Activated naive CD4-positive, alpha-beta T cell treated with anti-CD3 and anti-CD28 coated beads for 36 hours (primary cell): Measurements from ENCODE around the gene CLDN14. TPM values are rescaled to one million over a fixed set of nuclear protein-coding genes. Genes with fewer than 3 reads are reported as not detected.

ENCODE experiments used
- CTCF ChIA-PET: fragments of 350-600 bp; sonication (Branson Sonifier 250); formaldehyde crosslinking; loops from one replicate; lab custom pipeline; 2021; ENCODE audit warnings: antibody characterized with exemption; lab: Charles Lee
- DNase-seq: peaks from one replicate; pipeline ENCODE4 v3.0.0-alpha.2; 2020
- H3K27ac Mint-ChIP-seq: one replicate; pipeline ENCODE4 v1.8.0; 2021; ENCODE audit warnings: mild to moderate bottlenecking, mixed read lengths
- H3K27me3 Mint-ChIP-seq: one replicate; pipeline ENCODE4 v1.8.0; 2021; ENCODE audit warnings: low read depth, mixed read lengths
- H3K36me3 Mint-ChIP-seq: one replicate; pipeline ENCODE4 v1.8.0; 2021; ENCODE audit warnings: low read depth, mixed read lengths
- H3K4me1 Mint-ChIP-seq: one replicate; pipeline ENCODE4 v1.8.0; 2021; ENCODE audit warnings: low read depth, mixed read lengths
- H3K4me3 Mint-ChIP-seq: one replicate; pipeline ENCODE4 v1.8.0; 2021; ENCODE audit warnings: mild to moderate bottlenecking, moderate library complexity, mixed read lengths
- H3K9me3 Mint-ChIP-seq: one replicate; pipeline ENCODE4 v1.8.0; 2021; ENCODE audit warnings: mixed read lengths
- intact Hi-C: fragments of 100-400 bp; cut with micrococcal nuclease; formaldehyde crosslinking; loops from one replicate; pipeline ENCODE4 v1.15.1; 2023
- total RNA-seq, 2 experiments: library from RNA; stranded (reverse); gene quantifications; one replicate each; pipeline ENCODE4 v1.2.3, GENCODE V29; 2021

Gene CLDN14, protein sequence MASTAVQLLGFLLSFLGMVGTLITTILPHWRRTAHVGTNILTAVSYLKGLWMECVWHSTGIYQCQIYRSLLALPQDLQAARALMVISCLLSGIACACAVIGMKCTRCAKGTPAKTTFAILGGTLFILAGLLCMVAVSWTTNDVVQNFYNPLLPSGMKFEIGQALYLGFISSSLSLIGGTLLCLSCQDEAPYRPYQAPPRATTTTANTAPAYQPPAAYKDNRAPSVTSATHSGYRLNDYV
- not detected for total RNA-seq

DNA sequence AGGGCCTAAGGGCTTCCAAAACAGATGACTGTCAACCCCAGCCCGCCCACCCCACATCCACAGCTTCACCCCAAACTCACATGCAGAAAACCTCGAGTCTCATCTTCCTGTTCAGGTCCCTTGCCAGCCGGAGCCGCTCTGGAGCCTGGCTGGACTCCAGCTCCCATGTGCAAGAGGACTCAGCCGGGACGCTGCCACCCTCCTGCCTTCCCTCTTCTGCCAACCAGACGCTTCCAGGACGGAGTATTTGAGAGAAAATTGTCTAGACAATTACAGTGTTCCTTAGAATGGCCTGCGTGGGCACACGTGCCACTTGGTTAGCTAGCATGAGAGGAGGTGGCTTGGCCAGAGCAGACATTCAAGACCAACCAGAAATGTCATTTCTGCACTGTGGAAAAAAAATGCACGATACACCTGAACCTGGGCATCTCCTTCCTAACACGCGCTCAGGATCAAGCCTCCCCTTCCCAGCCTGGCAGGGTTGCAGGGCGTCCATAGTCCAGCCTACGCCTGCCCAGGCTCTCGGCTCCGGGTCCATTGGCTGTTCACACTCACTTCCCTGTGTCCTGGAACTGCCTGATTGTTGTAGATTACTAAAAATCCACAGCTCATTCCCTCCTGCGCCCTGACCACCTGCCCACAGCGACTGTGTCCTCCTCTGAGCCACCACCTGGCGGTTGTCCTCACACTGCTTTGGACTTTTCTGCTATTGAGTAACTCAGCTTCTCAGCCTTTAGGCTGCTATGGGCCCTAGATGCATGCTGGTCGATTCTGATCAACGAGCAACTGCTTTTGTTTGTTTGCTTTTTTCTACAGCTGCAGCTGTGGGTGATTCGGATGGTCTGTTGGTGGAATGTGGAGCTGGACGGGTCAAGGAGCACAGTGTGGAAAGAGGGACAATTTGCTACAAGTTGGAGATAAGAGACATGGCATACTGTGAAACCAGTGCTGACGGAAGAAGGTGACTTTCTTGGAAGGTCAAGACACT lies at the start of gene CLDN14:
CLDN14 (minus strand) TSS at position 708 of the 988 bp plus-strand sequence. CDS start 18,427 bp downstream, outside the sequence.
- Mint-ChIP-seq H3K4me1 (no peaks in the 10 kb centered on the region), H3K9me3 (no peaks in the 10 kb centered on the region), H3K36me3 (no peaks in the 10 kb centered on the region), H3K4me3 (no peak within 1 kb of the TSS), H3K27me3 (no peaks in the 10 kb centered on the region), H3K27ac (no peak within 1 kb of the TSS)
- CTCF ChIA-PET: interaction anchor here (1.7 kb wide), 1 partner anchor 23 kb away, joined by 3 read pairs; no protein-coding TSS in a partner anchor
- no peak for DNase-seq
- intact Hi-C loops: no loop called here

DNA sequence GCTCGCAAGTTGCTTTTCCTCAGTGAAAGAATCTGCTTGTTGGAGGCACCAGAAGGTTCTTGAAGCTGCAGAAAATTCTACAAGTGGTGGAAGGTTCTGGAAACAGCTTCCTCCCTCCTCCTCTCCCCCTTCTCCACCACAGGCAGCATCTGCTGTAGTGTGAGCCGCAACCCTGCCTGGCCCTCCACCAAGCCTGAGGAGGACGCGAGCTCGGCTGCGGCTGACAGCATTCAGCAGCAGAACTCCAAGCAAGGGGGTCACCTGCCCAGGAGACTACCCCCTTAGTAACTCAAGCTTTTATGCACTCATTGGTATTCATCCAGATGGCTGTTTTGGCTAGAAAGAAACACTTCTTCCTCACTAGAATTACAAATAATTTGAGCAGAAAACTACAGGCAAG lies 48.8 kb upstream of the CLDN14 start:
- no peaks in the 10 kb centered on the region for H3K9me3 Mint-ChIP-seq
- no peaks in the 10 kb centered on the region for H3K36me3 Mint-ChIP-seq
- DNase-seq: no peak
- H3K4me3 Mint-ChIP-seq: no peak overlapping the region
- H3K27ac Mint-ChIP-seq: no peak overlapping the region
- CTCF ChIA-PET: no interaction called here
- no peaks in the 10 kb centered on the region for H3K4me1 Mint-ChIP-seq
- peaks cover 3% of the 10 kb centered on the region for H3K27me3 Mint-ChIP-seq
- intact Hi-C loops: no loop called here

DNA sequence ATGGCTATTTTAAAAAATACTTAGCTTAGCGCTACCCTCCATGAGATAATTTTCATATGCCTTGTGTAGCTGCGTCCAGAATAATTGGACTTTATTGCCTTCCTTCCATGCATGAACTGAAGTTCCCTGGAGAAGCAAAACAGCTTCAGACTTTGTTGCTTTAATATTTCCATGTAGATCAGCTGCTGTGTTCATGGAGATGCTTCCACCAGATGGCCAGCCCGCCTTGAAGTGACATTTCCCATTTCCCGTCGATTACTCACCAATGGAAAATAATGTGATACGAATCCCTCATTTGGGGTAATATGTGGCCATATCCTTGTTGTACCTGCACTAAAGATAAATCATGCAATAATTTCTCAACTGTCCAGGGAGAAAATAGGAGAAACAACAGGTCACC lies 47.4 kb upstream of the CLDN14 start:
- intact Hi-C loops: no loop called here
- no peak overlapping the region for H3K4me3 Mint-ChIP-seq
- DNase-seq: no peak
- CTCF ChIA-PET: interaction anchor here (1.1 to 1.5 kb wide), 2 partner anchors 24 to 103 kb away, joined by 3 to 4 read pairs; no protein-coding TSS in a partner anchor
- H3K27ac Mint-ChIP-seq: no peak overlapping the region
- no peaks in the 10 kb centered on the region for H3K9me3 Mint-ChIP-seq
- H3K36me3 Mint-ChIP-seq: no peaks in the 10 kb centered on the region
- peaks cover 2% of the 10 kb centered on the region for H3K27me3 Mint-ChIP-seq
- no peaks in the 10 kb centered on the region for H3K4me1 Mint-ChIP-seq

DNA sequence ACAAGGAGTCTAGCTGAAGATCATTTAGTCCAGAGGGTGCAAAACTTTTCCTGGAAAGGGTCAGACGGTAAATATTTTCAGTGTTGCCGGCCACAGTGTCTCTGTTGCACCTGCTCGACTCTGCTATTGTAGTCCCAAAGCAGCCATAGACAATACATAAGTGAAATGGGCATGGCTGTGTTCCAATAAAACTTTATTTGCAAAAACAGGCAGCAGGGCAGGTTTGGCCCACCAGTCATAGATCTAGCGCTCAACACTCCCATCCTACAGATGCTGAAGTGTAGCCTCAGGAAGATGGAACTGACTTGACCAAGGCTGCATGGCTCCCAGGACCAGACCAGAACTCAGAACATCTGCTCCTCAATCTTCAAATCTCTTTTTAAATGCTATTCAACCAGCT lies 46.2 kb upstream of the CLDN14 start:
- CTCF ChIA-PET: interaction anchor here (0.7 to 1.3 kb wide), 2 partner anchors 106 to 133 kb away, joined by 3 read pairs; no protein-coding TSS in a partner anchor
- Mint-ChIP-seq H3K27ac (no peak overlapping the region), H3K36me3 (no peaks in the 10 kb centered on the region), H3K4me1 (no peaks in the 10 kb centered on the region), H3K4me3 (no peak overlapping the region), H3K27me3 (peaks cover 2% of the 10 kb centered on the region), H3K9me3 (no peaks in the 10 kb centered on the region)
- no peak for DNase-seq
- intact Hi-C loops: no loop called here

DNA sequence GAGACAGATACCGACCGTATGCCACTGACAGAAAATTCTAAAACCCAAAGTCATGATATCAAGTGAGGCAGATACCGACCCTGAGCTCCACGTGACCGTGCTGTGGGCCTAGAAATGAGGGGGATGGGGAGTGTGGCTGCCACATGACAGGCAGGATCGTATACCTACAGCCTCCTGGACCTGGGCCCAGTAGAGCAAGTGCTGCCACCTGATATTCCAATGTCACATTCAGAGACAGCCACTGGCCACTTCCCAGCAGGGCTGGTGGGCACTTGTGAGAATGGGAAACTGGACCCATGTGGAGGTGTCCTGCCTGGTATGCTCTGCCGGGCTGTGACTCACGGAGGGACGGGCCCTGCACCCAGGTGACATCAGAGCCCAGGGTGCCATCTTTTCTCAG lies 44.6 kb upstream of the CLDN14 start:
- CTCF ChIA-PET: interaction anchor here (0.9 kb wide), 1 partner anchor 106 kb away, joined by 3 read pairs; no protein-coding TSS in a partner anchor
- Mint-ChIP-seq H3K4me3 (no peak overlapping the region), H3K9me3 (peaks cover 12% of the 10 kb centered on the region), H3K27ac (no peak overlapping the region), H3K4me1 (no peaks in the 10 kb centered on the region), H3K27me3 (peaks cover 2% of the 10 kb centered on the region), H3K36me3 (no peaks in the 10 kb centered on the region)
- intact Hi-C loops: no loop called here
- no peak for DNase-seq

DNA sequence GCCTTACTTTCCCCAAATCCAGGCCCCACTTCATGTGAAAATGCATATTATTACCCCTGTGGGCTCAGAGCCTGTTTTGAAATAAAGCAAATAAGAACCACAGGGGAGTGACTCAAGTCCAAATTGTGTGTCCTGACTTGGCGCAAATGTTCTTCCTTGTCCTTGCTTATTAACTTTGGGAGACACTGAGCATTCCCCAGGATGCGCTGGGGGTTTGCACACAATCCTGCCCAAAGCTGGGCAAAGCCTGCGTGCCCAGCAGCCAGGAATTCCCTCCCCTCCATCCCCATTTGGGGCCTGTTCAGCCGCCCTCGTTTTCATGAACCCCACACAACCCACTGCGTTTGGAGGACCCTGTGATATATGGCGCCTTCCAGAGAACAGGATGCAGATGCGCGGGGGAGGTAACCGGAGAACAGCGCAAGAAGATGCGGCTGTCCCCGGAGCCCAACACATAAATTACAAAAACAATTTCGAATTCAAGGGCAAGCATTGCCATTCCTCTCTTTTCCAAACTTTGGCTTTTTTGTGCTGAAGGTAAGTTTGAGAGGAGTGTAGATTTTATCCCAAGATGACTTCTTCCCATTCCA lies 42.4 kb upstream of the CLDN14 start:
- DNase-seq: no peak
- CTCF ChIA-PET: interaction anchor here (1.1 kb wide), 1 partner anchor 109 kb away, joined by 3 read pairs; no protein-coding TSS in a partner anchor

DNA sequence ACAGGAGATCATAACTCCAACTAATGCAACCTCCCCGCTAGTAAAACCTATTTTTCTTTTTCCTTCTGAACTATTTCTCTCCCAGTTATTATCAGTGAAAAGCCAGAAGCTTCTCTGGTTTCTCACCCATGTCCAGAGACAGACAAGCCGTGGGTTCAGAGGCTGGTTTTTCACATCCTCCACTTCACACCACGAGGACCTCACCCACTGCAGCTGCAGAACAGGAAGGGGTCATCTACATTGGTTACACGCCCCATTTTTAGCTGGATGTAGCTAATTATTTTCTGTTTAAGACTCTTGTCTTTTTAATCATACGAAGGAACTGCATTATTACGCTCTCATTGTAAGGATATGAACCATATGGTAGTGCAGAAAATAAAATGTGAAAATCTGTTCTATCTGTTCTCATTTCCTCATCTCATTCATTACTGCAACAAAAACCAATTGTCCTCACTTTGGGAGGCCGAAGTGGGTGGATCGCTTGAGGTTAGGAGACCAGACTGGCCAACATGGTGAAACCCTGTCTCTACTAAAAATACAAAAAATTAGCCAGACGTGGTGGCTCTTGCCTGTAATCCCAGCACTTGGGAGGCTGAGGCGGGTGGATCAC lies 39.1 kb upstream of the CLDN14 start:
- Mint-ChIP-seq H3K4me3 (no peak overlapping the region), H3K4me1 (no peaks in the 10 kb centered on the region), H3K27me3 (peaks cover 7% of the 10 kb centered on the region), H3K9me3 (peaks cover 12% of the 10 kb centered on the region), H3K36me3 (no peaks in the 10 kb centered on the region), H3K27ac (no peak overlapping the region)
- intact Hi-C loops: no loop called here
- CTCF ChIA-PET: no interaction called here
- no peak for DNase-seq

More for the DNA sequence above, 42.4 kb upstream of the CLDN14 start:
- no peaks in the 10 kb centered on the region for H3K4me1 Mint-ChIP-seq
- no peak overlapping the region for H3K27ac Mint-ChIP-seq
- H3K27me3 Mint-ChIP-seq: peaks cover 1% of the 10 kb centered on the region
- peaks cover 12% of the 10 kb centered on the region for H3K9me3 Mint-ChIP-seq
- no peak overlapping the region for H3K4me3 Mint-ChIP-seq
- H3K36me3 Mint-ChIP-seq: no peaks in the 10 kb centered on the region
- intact Hi-C loops: no loop called here

DNA sequence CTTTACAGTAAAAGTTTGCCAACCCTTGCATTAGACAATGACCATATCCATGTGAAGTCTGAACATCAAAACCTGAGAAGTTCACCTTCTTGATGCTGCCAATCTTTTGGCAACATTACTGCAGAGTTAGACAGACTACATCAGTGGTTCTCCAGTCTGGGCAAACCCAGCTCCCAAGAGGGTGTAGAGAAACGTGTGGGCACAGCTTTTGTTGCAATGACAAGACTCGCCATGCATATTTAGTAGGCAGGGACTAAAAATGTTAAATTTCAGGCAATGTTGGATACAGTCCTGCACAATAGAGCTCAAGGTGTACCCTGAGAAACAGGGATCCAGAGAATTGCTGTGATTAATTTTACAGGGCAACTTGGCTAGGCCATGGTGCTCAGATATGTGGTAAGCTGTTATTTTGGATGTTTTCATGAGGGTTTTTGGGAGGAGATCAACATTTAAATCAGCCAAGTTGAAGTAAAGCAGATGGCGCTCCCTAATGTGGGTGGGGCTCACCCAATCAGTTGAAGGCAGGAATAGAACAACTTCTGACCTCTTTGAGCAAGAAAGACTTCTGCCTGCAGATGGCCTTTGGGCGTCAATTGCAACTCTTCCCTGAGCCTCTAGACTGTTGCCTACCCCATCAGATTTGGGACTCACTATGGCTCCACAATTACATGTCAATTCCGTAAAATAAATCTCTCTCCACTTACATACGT lies 37.6 kb upstream of the CLDN14 start:
- peaks cover 7% of the 10 kb centered on the region for H3K27me3 Mint-ChIP-seq
- intact Hi-C loops: no loop called here
- no peak for DNase-seq
- no peak overlapping the region for H3K27ac Mint-ChIP-seq
- no peaks in the 10 kb centered on the region for H3K4me1 Mint-ChIP-seq
- no peaks in the 10 kb centered on the region for H3K36me3 Mint-ChIP-seq
- peaks cover 12% of the 10 kb centered on the region for H3K9me3 Mint-ChIP-seq
- CTCF ChIA-PET: interaction anchor here (2.9 kb wide), 1 partner anchor 113 kb away, joined by 11 read pairs; no protein-coding TSS in a partner anchor
- H3K4me3 Mint-ChIP-seq: no peak overlapping the region

DNA sequence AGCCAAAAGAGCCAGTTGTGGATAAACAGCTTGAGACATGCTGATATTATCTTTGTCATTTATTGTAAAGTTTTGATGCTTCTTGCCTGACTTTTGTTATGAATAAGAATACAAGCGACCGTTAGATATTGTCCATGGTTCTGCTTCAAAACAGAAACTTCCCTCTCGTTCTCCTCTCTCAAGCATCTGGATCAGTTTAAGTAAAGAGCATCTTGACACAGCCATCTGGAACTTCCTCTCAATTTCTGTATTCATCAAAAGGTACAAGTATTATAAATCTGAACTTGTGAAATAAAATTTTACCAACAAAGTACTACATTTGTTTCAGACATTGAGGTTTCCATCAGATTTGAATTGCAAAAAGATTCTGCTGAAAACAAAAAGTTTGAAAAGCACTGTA lies 36.4 kb upstream of the CLDN14 start:
- CTCF ChIA-PET: interaction anchor here (2.9 kb wide), 1 partner anchor 114 kb away, joined by 11 read pairs; no protein-coding TSS in a partner anchor
- H3K27ac Mint-ChIP-seq: no peak overlapping the region
- no peaks in the 10 kb centered on the region for H3K36me3 Mint-ChIP-seq
- H3K9me3 Mint-ChIP-seq: peaks cover 12% of the 10 kb centered on the region
- intact Hi-C loops: no loop called here
- peaks cover 7% of the 10 kb centered on the region for H3K27me3 Mint-ChIP-seq
- H3K4me3 Mint-ChIP-seq: no peak overlapping the region
- peaks cover 2% of the 10 kb centered on the region for H3K4me1 Mint-ChIP-seq
- no peak for DNase-seq

DNA sequence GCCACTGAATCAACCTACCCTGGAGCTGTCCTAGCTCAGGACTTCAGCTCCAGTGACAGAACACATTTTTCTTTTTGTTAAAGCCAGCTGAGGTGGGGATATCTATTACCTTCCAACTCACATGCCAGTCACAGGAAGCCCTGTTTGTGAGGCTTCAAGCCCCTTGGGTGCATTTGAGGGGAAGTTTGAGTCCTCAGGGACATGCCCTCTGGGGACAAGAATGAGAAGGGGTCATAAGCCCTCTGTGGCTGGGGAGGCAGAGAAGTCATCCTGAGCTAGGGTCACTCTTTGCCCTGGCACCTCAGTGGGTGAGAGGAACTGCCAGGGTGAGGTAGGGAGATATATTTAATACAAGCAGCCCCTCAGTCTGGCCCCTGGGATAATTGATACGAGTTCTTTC lies 33.5 kb upstream of the CLDN14 start:
- no peak overlapping the region for H3K4me3 Mint-ChIP-seq
- CTCF ChIA-PET: interaction anchor here (0.6 to 1.9 kb wide), 2 partner anchors 9 to 117 kb away, joined by 3 to 4 read pairs; no protein-coding TSS in a partner anchor
- DNase-seq: no peak
- H3K27ac Mint-ChIP-seq: no peak overlapping the region
- H3K9me3 Mint-ChIP-seq: no peaks in the 10 kb centered on the region
- peaks cover 7% of the 10 kb centered on the region for H3K27me3 Mint-ChIP-seq
- intact Hi-C loops: no loop called here
- H3K36me3 Mint-ChIP-seq: no peaks in the 10 kb centered on the region
- H3K4me1 Mint-ChIP-seq: peaks cover 5% of the 10 kb centered on the region

DNA sequence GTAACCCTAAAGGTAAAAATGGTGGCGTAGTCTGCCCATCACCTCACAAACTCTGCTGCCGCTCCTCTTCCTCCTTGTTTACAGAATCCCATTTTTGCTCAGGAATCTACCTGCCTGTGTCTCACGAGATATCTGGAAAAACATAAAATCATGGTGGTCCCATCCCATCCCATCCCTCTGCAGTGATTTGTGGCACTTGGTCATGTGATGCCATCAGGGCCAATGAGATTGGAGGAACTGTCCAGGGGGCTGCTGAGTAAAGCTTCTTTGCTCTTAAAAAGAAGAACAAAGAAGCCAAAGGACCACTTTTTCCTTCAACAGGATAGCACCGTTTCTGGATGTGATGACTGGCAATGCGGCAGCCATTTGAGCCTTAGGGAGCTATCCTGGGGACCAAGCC lies 33.0 kb upstream of the CLDN14 start:
- Mint-ChIP-seq H3K36me3 (no peaks in the 10 kb centered on the region), H3K9me3 (no peaks in the 10 kb centered on the region), H3K4me3 (no peak overlapping the region), H3K4me1 (peaks cover 5% of the 10 kb centered on the region), H3K27me3 (peaks cover 7% of the 10 kb centered on the region), H3K27ac (no peak overlapping the region)
- CTCF ChIA-PET: interaction anchor here (1.0 to 1.9 kb wide), 2 partner anchors 8 to 499 kb away, joined by 4 read pairs; no protein-coding TSS in a partner anchor
- DNase-seq: no peak
- intact Hi-C loops: no loop called here
